Measurements from ENCODE around the gene SCAP. TPM values are rescaled to one million over a fixed set of nuclear protein-coding genes. Genes with fewer than 3 reads are reported as not detected.
A peak's percentile ranks its signal among the peaks of the same experiment; 100 is the strongest.

The SCAP gene
- polyA plus RNA-seq, 10 donors = 36.8 to 59.3 (median 44.6) TPM

- DNase-seq = no peak
Observed at GRCh38 chr3:47433796-47434195, 41.9 kb downstream of the SCAP start.

- DNase-seq = no peak
Observed at GRCh38 chr3:47432673-47433072, 43.1 kb downstream of the SCAP start.

- no peak for DNase-seq
Observed at GRCh38 chr3:47431225-47431624, 44.5 kb downstream of the SCAP start.

- no peak for DNase-seq
Observed at GRCh38 chr3:47430606-47431005, 45.1 kb downstream of the SCAP start.

GRCh38 chr3:47429476-47430270 lies 46.1 kb downstream of the SCAP start:
- no peak for DNase-seq

GRCh38 chr3:47428662-47429061 lies 47.1 kb downstream of the SCAP start:
- DNase-seq = no peak

GRCh38 chr3:47427866-47428265 lies 47.9 kb downstream of the SCAP start:
- DNase-seq = no peak

- DNase-seq = no peak
Observed at GRCh38 chr3:47425959-47426358, 49.8 kb downstream of the SCAP start.

- DNase-seq = no peak
Observed at GRCh38 chr3:47425383-47425778, 50.4 kb downstream of the SCAP start.

- no peak for DNase-seq
Observed at GRCh38 chr3:47424434-47425382, 51.0 kb downstream of the SCAP start.

- DNase-seq = no peak
Observed at GRCh38 chr3:47423548-47424145, 52.1 kb downstream of the SCAP start.

- DNase-seq = no peak
Observed at GRCh38 chr3:47422743-47423142, 53.0 kb downstream of the SCAP start.

- DNase-seq = no peak
Observed at GRCh38 chr3:47421741-47422649, 53.7 kb downstream of the SCAP start.

- peak; percentile 81 to 91 (median 86) for DNase-seq
Observed at GRCh38 chr3:47420511-47421484, 54.9 kb downstream of the SCAP start.

GRCh38 chr3:47420044-47420430 lies 55.7 kb downstream of the SCAP start:
- no peak for DNase-seq

GRCh38 chr3:47419083-47420043 lies 56.4 kb downstream of the SCAP start:
- no peak for DNase-seq

- no peak for DNase-seq
Observed at GRCh38 chr3:47418167-47419082, 57.3 kb downstream of the SCAP start.

GRCh38 chr3:47416041-47416440 lies 59.7 kb downstream of the SCAP start:
- no peak for DNase-seq

Measured in muscle of back (tissue), 11 donors.